Measurements from ENCODE around the gene ATXN2.

DNA sequence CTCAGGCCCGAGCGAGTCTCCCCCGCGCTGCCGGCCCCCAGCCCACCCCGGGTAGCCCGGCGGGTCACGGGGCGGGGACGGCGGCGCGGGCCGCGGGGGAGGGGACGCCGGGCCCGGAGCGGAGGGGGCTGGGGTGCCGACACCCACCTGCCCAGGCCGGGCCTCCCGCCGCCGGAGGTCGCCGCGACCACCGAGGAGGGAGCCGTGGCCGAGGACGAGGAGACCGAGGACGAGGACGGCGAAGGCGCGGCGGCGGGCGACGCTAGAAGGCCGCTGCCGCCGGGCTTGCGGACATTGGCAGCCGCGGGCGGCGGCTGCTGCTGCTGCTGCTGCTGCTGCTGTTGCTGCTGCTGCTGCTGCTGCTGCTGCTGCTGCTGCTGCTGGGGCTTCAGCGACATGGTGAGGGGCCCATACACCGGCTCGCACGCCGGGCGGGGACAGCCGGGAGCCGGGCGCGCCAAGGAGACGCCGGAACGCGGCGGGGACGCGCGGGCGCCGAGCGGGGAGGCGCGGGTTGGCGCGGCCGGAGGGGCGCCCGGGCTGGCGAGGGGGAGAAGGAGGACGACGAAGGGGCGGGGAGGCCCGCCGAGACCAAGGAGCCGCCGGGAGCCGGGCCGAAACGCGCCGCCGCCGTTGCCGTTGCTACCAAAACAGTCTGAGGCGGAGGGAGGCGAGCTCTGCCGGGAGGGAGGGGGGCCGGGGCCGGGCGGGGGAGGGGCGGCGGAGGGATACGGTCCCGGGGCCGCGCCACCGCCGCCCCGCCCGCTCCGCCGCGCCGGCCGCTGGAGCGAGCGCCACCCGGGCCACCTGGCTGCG lies at the start of gene ATXN2:
- TF ChIP-seq CTCF (IDR thresholded peaks at IDR 0.05; ENCODE audit: low read depth, low read length, missing input control) (no peak), REST (IDR thresholded peaks at IDR 0.05) (no peak)
- TF ChIP-seq, protein P1, sequence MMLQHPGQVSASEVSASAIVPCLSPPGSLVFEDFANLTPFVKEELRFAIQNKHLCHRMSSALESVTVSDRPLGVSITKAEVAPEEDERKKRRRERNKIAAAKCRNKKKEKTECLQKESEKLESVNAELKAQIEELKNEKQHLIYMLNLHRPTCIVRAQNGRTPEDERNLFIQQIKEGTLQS (IDR thresholded peaks at IDR 0.05) = no peak

Measured in liver (tissue), 3 donors.